Activated CD4-positive, alpha-beta T cell treated with anti-CD3 and anti-CD28 coated beads for 48 hours (primary cell): Measurements from ENCODE around the gene ETV1.

Experiments
- DNase-seq: peaks from one replicate; pipeline ENCODE4 v3.0.0-alpha.2; 2020

The ETV1 gene

DNA sequence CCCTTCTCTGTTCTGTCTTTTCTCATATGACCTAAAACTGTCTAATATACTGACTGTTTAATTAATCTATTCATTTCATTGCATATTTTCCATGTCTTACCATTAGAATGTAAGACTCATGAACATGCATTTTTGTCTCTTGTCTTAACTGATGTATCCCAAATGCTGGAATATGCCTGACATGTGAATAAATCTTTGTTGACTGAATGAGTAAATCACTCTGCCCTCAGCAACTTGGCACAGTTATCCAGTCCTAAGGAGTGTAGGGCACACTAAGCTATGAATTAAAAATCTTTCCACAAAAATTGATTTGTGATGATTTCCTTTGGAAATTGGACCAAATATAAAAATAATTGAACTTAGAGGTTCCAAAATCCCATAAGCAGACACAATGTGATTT is 111.3 kb downstream of the ETV1 start:
- no peak for DNase-seq

DNA sequence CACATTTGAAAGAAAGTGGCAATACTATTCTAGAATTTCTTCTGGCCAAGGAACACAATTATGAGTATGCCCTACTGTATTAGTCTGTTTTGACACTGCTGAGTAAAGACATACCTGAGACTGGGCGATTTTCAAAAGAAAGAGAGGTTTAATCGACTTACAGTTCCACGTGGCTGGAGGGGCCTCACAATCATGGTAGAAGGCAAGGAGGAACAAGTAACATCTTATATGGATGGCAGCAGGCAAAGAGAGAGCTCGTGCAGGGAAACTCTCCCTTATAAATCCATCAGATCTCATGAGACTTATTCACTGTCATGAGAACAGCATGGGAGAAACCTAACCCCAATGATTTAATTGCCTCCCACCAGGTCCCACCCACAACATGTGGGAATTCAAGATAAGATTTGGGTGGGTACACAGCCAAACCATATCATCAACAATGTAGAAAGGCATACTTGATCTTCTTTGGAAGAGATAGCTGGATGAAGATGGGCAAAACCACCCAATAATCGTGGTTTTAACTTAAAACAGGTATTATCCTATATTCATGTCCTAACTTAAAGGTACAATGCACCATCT is 113.9 kb downstream of the ETV1 start:
- DNase-seq, result no peak

DNA sequence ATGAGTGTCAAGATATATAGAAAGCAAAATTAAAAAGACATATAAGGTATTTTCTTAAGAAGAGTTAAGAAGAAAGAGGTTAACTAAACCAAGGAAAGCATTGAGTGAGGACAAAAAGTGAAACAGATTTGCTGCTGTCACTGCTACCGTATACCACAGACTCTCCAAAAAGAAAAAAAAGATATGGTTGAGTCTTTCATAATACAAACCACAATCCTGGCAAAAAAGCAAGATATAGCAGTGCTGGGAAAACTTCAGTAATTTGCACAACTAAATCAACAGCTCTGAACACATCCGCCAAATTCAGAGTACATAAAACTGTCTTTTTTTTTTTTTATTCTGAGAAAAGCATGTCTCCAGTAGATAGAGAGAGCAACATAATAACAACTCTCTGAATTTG is 114.7 kb downstream of the ETV1 start:
- no peak for DNase-seq

GRCh38 chr7:13872709-13873108 is 116.8 kb downstream of the ETV1 start:
- no peak for DNase-seq

DNA sequence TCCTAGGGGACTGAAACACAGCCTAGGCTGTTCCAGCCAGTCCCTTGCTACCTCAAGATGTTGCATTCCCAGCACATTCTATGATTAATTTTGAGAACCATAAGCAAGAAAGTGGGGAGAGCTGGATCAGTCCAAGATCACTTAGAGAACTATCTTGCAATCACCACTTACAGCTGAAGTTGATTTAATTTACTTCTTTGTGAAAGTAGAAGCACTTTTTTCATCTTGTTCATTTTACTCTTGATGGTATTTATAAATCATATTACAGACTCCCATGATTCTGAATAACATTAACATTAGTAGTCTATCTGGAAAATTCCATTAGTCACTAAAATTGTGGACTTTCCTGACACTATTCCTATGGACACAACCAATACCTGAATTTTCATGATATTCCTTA is 118.5 kb downstream of the ETV1 start:
- DNase-seq, result no peak

- no peak for DNase-seq
Measured at GRCh38 chr7:13860734-13861133, 128.7 kb downstream of the ETV1 start.

DNA sequence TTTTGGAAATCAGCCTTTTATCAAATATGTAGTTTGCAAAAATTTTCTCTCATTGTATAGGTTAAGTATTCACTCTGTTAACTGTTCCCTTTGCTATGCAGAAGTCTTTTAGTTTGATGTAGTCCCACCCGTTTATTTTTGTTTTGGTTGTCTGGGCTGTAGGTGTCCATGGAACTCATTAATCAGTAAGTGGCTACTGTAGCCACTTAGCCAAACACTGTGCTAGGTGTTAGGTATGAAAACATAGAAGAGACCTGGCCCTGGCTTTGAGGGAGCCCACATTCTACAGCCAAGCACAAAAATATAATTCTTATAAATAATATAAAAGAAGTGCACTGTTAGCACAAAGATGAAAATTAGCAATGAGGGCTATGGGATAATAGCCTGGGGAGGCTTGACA is 133.5 kb downstream of the ETV1 start:
- DNase-seq, result no peak

- no peak for DNase-seq
Measured at GRCh38 chr7:13852281-13852968, 137.0 kb downstream of the ETV1 start.

DNA sequence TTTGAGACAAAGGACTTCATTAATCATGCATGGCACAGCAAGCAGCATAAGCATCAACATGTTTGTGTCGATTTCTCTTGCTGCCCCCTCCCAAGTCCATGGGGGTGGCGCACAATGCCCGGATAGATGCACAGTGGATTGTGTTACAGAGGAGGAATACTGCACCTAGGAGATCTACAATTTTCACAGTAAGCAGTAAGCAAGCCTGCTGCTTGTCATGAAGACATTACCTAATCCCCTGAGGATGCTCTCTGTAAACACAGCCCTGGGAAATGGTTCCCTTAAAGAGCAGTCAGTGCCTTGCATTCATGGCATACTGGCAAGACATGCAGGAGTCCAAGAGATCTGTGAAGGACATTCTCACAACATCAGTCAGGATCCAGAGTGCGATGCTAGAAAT is 137.7 kb downstream of the ETV1 start:
- no peak for DNase-seq

GRCh38 chr7:13850185-13850752 is 139.2 kb downstream of the ETV1 start:
- DNase-seq, result peak; percentile 36

- no peak for DNase-seq
Measured at GRCh38 chr7:13849163-13849892, 140.1 kb downstream of the ETV1 start.

DNA sequence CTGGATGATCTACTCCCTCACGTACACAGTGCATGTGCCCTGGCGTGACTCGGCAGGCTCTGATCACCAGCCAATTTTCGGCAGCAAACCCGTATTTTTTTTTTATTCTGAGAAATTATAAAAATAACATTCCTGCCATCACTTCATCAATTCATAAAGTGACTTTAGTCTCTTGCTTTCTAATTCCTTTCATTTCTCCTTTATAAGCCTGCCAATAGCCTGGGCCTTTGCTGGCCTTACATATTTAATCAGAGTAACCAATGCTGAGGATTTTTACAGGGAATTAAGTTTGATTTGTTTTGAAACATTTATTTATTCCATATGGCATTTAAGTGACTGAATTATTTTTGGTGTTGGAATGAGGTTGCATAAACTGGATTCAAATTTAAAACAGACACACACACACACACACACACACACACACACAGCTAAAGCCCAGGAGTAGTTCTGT is 140.8 kb downstream of the ETV1 start:
- no peak for DNase-seq

- DNase-seq, result no peak
Measured at GRCh38 chr7:13846386-13846785, 143.1 kb downstream of the ETV1 start.

- no peak for DNase-seq
Measured at GRCh38 chr7:13845601-13846000, 143.9 kb downstream of the ETV1 start.

- DNase-seq, result no peak
Measured at GRCh38 chr7:13844954-13845353, 144.5 kb downstream of the ETV1 start.

DNA sequence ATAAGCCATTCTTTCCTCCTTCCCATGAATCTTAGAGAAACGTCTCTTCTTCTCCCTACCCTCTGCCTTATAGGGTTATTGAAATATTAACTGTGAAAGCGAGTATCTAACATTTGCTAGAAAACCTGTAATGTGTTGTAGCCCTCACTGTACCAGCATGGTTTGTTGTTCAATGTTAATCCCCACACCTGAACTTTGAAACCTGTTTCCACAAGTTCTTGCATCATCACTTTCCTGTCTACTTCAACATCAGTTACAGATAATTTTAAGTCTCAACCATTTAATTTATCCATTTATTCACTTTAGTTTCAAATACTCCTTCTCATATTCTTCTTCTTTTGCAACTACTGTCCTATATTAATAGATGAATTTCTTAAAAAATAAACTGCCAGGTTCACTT is 148.2 kb downstream of the ETV1 start:
- no peak for DNase-seq
